ENCODE results near the gene CACNA1G. TPM values are rescaled to one million over a fixed set of nuclear protein-coding genes. Genes with fewer than 3 reads are reported as not detected.

The CACNA1G gene
- total RNA-seq, 2 donors from 2014 or later = 0.07 to 0.19 TPM

- Histone ChIP-seq H3K36me3 (no peaks in the 10 kb centered on the region), H3K4me3 (no peak overlapping the region), H3K27ac (no peak overlapping the region), H3K27me3 (no peaks in the 10 kb centered on the region), H3K4me1 (no peaks in the 10 kb centered on the region), H3K9ac (ENCODE audit: low read depth in 2 of 2, low read length in 2 of 2) (no peak overlapping the region), H3K9me3 (no peaks in the 10 kb centered on the region)
- no peak for TF ChIP-seq CTCF (IDR thresholded peaks at IDR 0.05)
- intact Hi-C loops (cut with DNase I) = loop anchor here (2.0 to 10.0 kb wide), 4 partner anchors 77 to 405 kb away; no protein-coding TSS in a partner anchor
- no peak for DNase-seq
Measured at GRCh38 chr17:50549969-50550368, 10.5 kb upstream of the CACNA1G start.

GRCh38 chr17:50550661-50551432 is 9.7 kb upstream of the CACNA1G start:
- H3K27ac ChIP-seq = no peak overlapping the region
- H3K4me1 ChIP-seq = no peaks in the 10 kb centered on the region
- no peaks in the 10 kb centered on the region for H3K27me3 ChIP-seq
- peak; percentile 74 for DNase-seq
- H3K9me3 ChIP-seq = no peaks in the 10 kb centered on the region
- H3K36me3 ChIP-seq = no peaks in the 10 kb centered on the region
- TF ChIP-seq CTCF (IDR thresholded peaks at IDR 0.05) = peak; percentile 77
- H3K4me3 ChIP-seq = no peak overlapping the region
- intact Hi-C loops (cut with DNase I) = loop anchor here (2.0 to 5.0 kb wide), 2 partner anchors 76 to 150 kb away; no protein-coding TSS in a partner anchor
- no peak overlapping the region for H3K9ac ChIP-seq (ENCODE audit: low read depth in 2 of 2, low read length in 2 of 2)

GRCh38 chr17:50551433-50551815 is 9.1 kb upstream of the CACNA1G start:
- no peaks in the 10 kb centered on the region for H3K4me1 ChIP-seq
- H3K36me3 ChIP-seq = no peaks in the 10 kb centered on the region
- no peak overlapping the region for H3K27ac ChIP-seq
- H3K9ac ChIP-seq (ENCODE audit: low read depth in 2 of 2, low read length in 2 of 2) = no peak overlapping the region
- no peaks in the 10 kb centered on the region for H3K27me3 ChIP-seq
- DNase-seq = no peak
- TF ChIP-seq CTCF (IDR thresholded peaks at IDR 0.05) = no peak
- intact Hi-C loops (cut with DNase I) = loop anchor here (2.0 to 5.0 kb wide), 2 partner anchors 76 to 149 kb away; no protein-coding TSS in a partner anchor
- H3K9me3 ChIP-seq = no peaks in the 10 kb centered on the region
- H3K4me3 ChIP-seq = no peak overlapping the region

GRCh38 chr17:50551884-50552283 is 8.6 kb upstream of the CACNA1G start:
- intact Hi-C loops (cut with DNase I) = loop anchor here (2.0 to 5.0 kb wide), 2 partner anchors 75 to 149 kb away; no protein-coding TSS in a partner anchor
- H3K36me3 ChIP-seq = no peaks in the 10 kb centered on the region
- no peak for TF ChIP-seq CTCF (IDR thresholded peaks at IDR 0.05)
- no peak for DNase-seq
- no peaks in the 10 kb centered on the region for H3K27me3 ChIP-seq
- H3K4me3 ChIP-seq = no peak overlapping the region
- H3K9ac ChIP-seq (ENCODE audit: low read depth in 2 of 2, low read length in 2 of 2) = no peak overlapping the region
- no peaks in the 10 kb centered on the region for H3K4me1 ChIP-seq
- H3K9me3 ChIP-seq = no peaks in the 10 kb centered on the region
- no peak overlapping the region for H3K27ac ChIP-seq

- intact Hi-C loops (cut with DNase I) = loop anchor here (5.0 kb wide), 1 partner anchor 73 kb away; no protein-coding TSS in a partner anchor
- H3K36me3 ChIP-seq = no peaks in the 10 kb centered on the region
- peaks cover 10% of the 10 kb centered on the region for H3K27me3 ChIP-seq
Measured at GRCh38 chr17:50554201-50554600, 6.3 kb upstream of the CACNA1G start.

More at GRCh38 chr17:50554201-50554600, 6.3 kb upstream of the CACNA1G start:
- Histone ChIP-seq H3K9me3 (no peaks in the 10 kb centered on the region), H3K9ac (ENCODE audit: low read depth in 2 of 2, low read length in 2 of 2) (no peak overlapping the region), H3K27ac (no peak overlapping the region), H3K4me3 (no peak overlapping the region), H3K4me1 (peaks cover 4% of the 10 kb centered on the region)
- no peak for TF ChIP-seq CTCF (IDR thresholded peaks at IDR 0.05)
- no peak for DNase-seq

Measured in colonic mucosa (tissue), 4 donors.